NCI-H2171 (cell line): ENCODE results near the gene NGFR.
A peak's percentile ranks its signal among the peaks of the same experiment; 100 is the strongest.
"Not testable (repeated sequence)": the region's sequence is repeated elsewhere in the genome, so short reads cannot be mapped to it uniquely, and the experiment has no call there.

Source experiments
- DNase-seq: peaks from one replicate; lab custom pipeline; 2025; lab: John Stamatoyannopoulos, UW

Gene NGFR

DNA sequence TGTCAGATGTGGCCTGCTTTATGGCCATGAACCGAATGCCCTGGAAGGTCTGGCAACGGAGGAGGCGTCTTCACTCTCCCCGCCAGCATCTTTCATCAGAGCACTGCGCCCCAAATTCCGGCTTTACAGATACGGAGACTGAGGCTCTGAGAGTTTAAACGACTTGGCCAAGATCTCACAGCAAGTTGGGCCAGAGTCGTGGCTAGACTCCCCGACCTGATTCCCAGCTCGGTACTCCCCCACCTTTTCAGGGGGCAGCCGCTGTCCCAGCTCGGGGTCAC is 1.7 kb downstream of the NGFR start:
- DNase-seq = no peak

DNA sequence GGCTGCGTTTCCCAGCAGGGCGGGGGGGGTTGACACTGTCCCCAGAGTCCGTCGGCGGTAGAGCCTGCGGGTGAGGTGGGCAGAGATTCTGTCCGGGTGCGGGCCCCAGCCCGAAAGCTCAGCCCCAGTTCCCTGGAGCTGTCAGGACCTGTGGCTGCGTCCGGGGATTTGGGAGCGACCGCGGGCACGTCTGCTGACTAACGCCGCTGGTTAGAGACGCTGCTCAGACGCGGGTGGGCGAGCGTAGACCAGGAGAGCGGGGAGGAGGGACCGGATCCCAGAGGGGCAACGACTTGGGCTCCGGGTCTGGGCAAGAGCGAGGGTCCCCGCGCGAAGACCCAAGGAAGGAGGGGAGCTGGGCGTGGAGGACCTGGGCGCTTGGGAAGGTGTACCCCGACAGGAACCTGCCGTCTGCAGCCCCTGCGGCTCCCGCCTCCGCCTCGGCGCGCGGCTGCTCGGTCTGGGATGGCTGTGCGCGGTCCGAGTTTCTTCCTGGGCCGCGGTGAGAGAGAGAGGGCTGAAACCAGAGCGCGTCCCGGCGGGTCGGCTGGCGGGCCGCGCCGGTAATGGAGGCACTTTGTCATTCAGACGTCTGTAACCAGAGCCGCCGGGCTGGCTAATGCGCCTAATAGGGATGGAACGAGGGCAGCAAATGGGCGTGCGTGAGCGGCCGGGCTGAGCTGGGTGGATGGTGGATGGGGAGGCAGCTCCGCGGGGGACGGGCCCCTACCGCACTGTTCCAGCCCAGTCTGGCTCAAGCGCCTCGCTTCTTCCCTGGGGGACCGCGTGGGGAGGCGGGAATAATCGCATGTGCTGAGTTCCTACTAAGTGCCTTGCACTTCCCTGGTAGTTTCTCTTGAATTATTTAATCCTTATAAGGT is 2.3 kb downstream of the NGFR start:
- peak; percentile 43 for DNase-seq

DNA sequence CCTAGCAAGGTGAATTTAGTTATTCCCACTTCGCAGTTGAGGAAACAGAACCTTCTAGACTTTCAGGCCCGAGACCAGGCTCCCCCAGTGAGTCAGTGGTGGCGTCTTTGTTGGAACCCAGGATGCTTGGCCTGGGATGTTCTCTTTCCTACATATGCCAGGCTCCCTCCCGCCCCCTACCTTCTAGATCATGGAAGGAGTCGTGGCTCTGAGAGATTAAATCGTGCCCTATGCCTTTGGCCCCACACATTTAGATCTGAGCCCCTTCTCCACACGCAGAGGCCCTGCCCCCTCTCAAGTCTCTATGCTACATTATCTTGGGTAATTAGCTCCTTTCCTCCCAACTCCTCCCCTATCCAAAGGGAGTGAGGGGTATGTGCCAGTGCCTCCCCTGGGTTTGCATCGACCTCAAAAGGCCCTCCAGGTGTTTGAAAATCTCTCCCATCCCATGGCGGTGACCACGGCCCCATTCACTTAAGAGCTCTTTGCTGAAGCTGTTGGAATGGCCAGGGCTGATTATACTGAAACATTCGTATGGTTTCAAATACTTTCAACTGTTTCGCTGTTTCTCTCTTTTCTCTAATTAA is 3.0 kb downstream of the NGFR start:
- no peak for DNase-seq

DNA sequence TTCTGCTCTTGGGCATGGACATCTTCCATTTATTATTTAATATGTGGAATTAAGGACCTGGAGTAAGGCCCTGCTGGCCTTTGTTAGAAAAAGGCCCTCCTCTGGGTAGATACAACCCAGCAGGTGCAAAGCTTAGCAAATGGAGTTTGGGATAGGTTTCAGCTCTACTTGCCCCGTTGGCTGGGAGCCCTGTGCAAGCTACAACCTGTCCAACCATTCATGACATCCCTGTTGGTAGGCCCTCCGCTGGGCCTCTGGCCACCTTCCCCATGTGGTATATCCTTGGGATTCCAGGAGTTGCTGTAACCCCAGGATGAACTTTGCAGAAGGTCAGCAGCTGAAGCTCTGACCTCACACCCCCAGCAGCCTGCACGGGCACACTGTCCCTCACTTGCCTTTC is 6.4 kb downstream of the NGFR start:
- DNase-seq = no peak

DNA sequence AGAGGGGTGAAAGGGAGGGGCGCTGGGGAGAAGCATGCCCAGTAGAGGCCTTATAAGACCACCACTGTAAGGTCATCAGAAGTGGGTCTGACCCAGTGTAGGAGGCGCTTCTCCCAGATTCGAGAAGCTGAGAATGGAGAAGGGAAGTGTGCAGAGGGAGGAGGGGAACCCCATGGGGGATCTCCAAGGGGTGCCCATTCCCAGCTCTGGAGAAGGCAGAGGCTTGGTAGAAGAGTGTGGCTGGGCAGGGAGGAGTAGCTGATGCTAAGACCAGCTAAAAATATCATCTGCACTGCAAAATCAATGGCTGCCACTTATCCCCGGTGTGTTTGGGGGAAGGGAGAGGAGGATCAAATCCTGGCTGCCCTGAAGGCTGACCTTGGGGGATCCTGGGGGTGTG is 7.2 kb downstream of the NGFR start:
- DNase-seq = no peak

DNA sequence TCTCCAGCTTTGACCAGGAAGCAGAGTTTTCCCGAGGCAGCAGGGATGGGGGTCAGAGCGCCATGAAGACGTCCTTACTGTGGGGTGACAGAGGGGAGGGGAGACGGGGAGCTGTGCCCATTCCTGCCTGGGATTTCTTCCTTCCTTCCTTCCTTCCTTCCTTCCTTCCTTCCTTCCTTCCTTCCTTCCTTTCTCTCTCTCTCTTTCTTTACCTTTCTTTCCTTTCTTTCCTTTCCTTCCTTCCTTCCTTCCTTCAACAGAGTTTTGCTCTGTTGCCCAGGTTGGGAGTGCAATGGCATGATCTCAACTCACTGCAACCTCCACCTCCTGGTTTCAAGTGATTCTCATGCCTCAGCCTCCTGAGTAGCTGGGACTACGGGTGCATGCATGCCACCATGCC is 7.6 kb downstream of the NGFR start:
- not testable (repeated sequence) for DNase-seq

DNA sequence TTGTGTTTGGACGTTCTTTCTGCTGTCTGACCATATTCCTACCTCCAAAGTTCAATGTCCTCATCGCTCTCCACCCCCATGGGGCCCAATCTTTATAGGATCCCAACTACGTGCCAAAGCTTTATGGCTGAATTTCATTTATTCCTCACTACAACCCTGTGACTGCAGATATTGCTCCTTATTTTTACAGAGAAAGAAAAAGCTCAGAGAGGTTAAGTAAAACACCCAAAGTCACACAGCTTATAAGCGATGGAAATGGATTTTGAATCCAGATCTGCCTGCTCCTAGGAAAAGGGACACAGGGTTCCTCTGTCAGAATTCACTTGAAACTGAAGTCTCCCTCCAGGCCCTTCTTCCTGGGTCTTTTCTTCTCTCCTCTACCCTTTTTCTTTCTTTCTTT is 9.3 kb downstream of the NGFR start:
- DNase-seq = no peak

DNA sequence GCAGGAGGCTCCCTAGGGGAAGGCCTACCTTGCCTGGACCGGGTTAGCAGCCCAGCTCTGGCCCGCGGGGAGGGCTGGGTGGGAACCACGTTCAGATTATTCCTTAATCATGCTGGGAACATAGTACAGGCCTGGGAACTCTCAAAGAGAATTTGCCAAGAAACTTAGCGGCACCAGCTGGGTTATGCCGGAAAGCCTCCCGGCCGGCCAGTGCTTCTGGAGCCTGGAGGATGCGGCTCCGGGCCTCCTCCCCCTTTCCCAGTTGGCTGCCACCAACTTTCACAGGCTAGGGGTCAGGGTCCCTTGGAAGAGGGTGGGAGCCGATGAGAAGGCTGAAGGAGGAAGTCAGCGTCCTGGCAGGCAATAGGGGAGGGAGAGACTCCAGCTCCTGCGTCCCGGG is 10.8 kb downstream of the NGFR start:
- DNase-seq = no peak

DNA sequence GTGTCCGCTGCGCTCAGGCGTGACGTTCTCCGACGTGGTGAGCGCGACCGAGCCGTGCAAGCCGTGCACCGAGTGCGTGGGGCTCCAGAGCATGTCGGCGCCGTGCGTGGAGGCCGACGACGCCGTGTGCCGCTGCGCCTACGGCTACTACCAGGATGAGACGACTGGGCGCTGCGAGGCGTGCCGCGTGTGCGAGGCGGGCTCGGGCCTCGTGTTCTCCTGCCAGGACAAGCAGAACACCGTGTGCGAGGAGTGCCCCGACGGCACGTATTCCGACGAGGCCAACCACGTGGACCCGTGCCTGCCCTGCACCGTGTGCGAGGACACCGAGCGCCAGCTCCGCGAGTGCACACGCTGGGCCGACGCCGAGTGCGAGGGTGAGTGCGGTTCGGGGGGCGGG is 11.2 kb downstream of the NGFR start:
- DNase-seq = no peak

DNA sequence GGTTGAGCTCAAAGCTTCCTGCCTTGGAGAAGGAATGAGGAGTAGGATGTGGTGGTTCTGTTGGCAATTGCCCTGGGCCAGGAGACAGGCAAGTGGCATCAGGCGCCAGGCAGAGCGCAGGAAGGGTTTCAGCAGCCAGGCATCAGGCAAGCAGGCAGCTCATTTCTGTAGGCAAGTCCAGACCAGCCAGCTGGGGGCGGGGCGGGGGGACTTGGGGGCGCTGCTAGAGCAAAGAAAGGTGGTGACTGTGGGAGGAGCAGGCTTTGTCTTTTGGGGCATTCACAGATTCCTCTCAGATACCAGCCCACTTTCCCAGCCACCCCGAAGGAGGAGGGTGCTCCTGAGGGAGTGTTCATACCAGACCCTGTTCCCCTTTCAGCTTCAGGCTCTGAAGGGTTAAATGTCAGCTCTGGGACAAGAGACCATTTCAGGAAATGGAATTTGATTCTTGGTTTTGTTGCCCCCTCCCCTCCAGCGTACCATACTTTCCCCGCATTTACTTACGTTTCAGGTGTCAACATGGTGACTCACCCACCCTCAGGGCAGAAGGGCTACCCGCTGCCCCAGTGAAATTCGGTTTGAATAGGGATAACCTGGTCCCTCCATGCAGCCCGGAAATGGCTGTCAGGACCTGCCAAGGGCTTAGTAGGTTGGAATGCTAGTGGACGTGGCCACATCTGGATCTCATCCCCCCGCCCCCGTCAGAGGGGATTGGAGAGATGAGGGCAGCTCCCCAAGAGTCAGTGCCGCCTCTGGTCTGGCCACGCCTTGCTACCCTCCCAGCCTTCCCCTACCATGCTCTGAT is 13.2 kb downstream of the NGFR start:
- peak; percentile 81 for DNase-seq

DNA sequence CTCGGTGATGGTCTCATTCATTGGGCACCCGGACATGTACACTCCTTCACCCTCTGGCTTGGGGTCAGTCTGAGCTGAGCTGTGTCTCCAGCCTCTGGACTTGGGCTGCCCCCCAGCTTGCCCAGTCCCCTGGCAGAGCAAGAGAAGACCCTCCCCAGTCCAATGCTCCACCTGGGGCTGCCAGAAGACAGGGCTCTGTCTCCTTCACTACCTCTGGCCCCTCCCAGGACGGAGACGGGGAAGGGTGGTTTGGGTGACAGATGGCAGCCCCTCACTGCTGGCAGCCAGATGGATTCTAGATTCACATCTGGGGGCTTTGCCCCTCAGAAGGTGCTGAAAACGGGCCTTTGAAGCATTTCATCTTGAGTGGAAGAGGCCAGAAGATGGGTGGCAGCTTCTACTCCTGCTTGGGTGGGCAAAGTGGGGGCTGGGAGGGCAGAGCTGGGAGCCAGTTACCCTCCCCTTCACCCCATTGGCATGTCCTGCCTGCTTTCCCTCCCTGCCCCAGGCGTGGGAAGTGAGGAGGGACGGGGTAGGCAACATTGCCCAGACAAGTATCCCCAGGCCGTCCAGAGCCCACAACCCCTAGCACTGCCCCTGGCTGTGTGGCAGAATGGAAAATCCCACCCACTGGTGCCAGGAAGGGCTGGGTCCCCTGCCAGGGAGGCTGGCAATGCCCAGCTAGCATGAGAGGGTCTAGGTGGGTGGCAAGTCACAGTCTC is 13.9 kb downstream of the NGFR start:
- DNase-seq = peak; percentile 40

DNA sequence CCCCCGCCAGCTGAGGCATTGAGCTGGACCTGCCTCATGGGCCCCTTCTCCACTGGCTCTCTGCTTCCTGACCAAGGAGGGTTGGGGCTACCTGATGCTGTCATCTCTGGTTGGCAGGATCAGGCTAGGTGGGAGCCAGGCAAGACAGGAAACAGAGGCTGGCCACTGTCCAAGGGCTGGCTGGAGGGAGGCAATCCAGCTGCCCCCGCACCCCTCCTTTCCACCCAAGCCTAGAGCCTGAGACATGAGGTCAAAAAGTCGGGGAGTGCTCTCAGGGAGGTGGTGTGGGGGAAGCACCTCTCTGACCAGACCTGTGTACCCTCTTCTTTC is 14.5 kb downstream of the NGFR start:
- DNase-seq = no peak

DNA sequence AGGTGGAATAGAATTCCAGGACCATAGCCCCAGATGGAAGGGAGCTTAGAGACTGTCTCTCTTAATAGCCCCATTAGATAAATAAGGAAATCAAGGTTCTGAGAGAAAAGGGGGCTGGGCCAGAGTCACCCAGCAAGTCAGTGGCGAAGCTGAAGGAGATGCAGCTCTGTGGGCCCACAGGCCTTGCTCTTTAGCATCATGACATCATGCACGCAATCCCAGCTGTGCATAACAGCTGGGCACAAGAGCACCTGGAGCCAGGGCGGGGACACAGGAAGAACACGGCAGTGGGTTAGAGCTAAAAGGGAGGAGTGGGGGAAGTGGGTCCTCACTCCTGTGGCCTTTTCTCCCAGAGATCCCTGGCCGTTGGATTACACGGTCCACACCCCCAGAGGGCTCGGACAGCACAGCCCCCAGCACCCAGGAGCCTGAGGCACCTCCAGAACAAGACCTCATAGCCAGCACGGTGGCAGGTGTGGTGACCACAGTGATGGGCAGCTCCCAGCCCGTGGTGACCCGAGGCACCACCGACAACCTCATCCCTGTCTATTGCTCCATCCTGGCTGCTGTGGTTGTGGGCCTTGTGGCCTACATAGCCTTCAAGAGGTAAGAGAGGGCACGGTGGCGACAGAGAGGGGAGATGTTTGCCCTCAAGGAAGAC is 15.1 kb downstream of the NGFR start:
- no peak for DNase-seq

DNA sequence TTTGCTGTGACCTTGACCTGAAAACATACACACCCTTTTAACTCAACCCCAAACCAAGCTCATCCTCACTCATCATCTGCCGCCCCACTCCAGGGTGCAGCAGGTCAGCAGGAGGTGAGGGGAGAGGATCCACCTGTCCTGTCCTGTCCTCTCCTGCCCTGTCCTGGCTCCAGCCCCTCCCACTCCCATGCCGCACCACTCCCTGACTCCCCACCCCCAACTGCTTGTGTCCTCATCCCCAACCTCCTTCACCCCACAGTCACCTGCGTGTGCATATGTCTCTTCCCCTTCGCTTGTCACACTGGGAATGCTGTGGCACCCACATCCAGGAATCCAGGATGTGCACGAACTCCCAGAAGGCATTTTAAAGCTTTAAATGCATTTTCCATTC is 15.6 kb downstream of the NGFR start:
- DNase-seq = no peak

DNA sequence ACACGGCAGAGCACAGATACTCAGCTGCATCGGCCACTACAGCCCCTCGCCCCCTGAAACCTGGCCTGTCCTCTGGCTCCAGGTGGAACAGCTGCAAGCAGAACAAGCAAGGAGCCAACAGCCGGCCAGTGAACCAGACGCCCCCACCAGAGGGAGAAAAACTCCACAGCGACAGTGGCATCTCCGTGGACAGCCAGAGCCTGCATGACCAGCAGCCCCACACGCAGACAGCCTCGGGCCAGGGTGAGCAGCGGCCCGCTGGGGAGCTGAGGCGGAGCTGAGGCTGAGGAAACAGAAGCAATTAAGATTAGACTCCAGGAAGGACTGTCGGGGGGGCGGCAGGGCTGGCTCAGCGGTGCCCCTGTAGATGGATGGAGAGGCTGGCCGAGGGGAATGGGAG is 16.7 kb downstream of the NGFR start:
- DNase-seq = no peak

DNA sequence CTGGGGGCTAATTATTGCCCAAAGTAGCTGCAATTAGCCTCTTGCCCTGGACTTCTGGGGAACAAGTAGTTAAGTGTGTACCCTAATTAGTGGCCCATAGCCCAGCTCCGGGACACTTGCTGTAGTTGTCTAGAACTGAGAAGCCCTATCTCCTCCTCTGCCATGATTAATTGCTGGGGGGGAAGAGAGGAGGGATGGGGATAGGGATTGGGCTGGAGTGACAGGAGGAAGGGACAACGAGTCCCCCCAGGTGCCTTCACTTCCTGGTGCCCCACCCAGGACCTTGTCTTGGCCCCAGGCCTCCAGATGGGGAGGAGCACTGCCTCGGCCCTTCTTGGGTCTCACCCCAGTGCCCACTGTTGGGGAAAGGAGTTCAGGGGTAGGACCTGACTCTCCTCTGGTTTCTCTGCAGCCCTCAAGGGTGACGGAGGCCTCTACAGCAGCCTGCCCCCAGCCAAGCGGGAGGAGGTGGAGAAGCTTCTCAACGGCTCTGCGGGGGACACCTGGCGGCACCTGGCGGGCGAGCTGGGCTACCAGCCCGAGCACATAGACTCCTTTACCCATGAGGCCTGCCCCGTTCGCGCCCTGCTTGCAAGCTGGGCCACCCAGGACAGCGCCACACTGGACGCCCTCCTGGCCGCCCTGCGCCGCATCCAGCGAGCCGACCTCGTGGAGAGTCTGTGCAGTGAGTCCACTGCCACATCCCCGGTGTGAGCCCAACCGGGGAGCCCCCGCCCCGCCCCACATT is 17.4 kb downstream of the NGFR start:
- DNase-seq = no peak

DNA sequence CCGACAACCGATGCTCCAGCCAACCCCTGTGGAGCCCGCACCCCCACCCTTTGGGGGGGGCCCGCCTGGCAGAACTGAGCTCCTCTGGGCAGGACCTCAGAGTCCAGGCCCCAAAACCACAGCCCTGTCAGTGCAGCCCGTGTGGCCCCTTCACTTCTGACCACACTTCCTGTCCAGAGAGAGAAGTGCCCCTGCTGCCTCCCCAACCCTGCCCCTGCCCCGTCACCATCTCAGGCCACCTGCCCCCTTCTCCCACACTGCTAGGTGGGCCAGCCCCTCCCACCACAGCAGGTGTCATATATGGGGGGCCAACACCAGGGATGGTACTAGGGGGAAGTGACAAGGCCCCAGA is 17.9 kb downstream of the NGFR start:
- no peak for DNase-seq

DNA sequence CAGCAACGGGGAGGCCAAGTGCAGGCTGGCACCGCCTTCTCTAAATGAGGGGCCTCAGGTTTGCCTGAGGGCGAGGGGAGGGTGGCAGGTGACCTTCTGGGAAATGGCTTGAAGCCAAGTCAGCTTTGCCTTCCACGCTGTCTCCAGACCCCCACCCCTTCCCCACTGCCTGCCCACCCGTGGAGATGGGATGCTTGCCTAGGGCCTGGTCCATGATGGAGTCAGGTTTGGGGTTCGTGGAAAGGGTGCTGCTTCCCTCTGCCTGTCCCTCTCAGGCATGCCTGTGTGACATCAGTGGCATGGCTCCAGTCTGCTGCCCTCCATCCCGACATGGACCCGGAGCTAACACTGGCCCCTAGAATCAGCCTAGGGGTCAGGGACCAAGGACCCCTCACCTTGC is 18.5 kb downstream of the NGFR start:
- DNase-seq = no peak

DNA sequence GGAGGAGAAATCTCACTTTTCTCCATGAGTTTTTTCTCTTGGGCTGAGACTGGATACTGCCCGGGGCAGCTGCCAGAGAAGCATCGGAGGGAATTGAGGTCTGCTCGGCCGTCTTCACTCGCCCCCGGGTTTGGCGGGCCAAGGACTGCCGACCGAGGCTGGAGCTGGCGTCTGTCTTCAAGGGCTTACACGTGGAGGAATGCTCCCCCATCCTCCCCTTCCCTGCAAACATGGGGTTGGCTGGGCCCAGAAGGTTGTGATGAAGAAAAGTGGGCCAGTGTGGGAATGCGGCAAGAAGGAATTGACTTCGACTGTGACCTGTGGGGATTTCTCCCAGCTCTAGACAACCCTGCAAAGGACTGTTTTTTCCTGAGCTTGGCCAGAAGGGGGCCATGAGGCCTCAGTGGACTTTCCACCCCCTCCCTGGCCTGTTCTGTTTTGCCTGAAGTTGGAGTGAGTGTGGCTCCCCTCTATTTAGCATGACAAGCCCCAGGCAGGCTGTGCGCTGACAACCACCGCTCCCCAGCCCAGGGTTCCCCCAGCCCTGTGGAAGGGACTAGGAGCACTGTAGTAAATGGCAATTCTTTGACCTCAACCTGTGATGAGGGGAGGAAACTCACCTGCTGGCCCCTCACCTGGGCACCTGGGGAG is 19.1 kb downstream of the NGFR start:
- no peak for DNase-seq

DNA sequence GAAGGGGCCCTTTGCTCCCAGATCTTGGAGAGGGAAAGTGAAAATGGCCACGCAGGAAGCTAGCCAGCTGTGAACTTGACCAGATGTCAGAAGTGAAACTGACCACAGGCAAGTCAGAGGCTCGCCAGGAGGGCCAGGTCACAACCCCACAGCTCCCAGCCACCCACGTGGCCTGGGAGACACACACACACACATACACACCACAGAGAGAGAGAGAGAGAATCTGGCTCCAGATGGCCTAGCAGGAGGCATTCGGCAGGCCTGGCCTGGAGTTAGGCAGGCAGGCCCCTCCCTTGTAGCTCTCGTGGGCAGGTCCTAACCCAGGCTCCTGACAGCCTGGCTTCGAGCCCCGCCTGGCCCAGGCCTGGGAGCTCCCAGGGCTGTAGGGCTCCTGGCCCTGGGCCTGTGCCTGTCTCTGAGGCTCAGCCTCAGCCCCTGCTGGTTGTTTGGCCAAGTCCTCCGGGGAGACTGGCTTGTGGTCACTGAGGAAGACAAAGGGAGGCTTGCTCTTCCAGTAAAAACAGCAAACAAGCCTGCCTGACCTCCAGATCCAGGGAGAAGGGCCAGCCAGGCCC is 20.2 kb downstream of the NGFR start:
- peak; percentile 90 for DNase-seq

DNA sequence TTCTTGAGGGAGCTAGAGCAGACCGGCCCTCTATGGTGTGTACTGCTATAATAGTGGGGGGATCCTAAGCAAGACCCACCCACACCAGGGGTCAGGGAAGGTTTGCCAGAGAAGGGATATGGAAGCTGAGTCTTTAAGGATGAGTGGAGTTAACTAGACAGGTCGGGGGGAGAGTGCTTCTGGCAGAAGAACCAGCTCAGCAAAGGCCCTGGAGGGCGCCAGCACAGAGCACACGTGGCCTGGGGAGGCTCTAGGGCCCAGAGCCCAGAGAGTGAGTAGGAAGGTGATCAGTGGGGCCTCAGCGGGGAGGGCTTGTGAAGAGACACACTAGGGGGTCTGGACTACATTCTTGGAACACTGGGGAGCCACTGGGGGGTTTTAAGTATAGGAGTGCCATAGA is 21.1 kb downstream of the NGFR start:
- DNase-seq = no peak
